ENCODE results near the gene SYNPO2.

DNA sequence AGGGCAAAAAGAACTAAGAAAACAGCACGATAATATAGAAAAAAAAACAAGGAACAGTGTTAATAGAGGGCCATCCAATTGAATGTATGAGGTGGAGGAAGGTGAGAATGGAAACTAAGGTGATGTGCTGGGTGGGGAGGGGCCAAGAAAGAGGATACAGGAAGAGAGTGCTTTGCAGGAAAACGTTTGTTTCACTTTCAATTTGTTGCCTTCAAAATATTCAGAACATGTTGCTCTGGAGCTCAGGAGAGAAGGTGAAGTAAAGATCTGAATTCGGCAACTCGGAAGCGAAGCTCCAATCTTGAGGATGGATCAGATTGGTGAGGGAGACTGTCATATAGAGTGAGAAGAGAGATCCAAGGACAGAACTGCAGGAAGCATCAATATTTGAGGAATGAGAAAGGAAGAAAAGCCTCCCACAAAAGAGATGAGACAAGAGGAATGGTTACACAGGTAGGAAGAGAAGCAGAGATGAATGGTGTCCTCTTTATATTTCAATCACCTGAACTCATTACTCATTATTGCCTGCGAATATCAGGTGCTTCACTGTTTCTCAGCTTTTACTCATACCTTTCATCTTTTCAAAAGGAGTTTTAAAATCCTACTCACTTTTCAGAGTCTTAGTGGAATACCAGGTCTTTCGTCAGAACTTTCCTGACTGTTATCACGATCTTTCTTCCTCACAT lies 38.0 kb upstream of the SYNPO2 start:
- TF ChIP-seq, protein P1, sequence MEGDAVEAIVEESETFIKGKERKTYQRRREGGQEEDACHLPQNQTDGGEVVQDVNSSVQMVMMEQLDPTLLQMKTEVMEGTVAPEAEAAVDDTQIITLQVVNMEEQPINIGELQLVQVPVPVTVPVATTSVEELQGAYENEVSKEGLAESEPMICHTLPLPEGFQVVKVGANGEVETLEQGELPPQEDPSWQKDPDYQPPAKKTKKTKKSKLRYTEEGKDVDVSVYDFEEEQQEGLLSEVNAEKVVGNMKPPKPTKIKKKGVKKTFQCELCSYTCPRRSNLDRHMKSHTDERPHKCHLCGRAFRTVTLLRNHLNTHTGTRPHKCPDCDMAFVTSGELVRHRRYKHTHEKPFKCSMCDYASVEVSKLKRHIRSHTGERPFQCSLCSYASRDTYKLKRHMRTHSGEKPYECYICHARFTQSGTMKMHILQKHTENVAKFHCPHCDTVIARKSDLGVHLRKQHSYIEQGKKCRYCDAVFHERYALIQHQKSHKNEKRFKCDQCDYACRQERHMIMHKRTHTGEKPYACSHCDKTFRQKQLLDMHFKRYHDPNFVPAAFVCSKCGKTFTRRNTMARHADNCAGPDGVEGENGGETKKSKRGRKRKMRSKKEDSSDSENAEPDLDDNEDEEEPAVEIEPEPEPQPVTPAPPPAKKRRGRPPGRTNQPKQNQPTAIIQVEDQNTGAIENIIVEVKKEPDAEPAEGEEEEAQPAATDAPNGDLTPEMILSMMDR (IDR thresholded peaks at IDR 0.05; ENCODE audit: insufficient read depth, low read length, poor library complexity, severe bottlenecking), result no peak
- TF ChIP-seq EZH2phosphoT487 (conservative IDR thresholded peaks at IDR 0.05; ENCODE audit: low read length), result no peak
